ENCODE data around the gene SIVA1.
"Not testable (repeated sequence)": the region's sequence is repeated elsewhere in the genome, so short reads cannot be mapped to it uniquely, and the experiment has no call there.

SIVA1 gene

GRCh38 chr14:104735830-104736642, 16.9 kb upstream of the SIVA1 start:
- no peak for DNase-seq

DNA sequence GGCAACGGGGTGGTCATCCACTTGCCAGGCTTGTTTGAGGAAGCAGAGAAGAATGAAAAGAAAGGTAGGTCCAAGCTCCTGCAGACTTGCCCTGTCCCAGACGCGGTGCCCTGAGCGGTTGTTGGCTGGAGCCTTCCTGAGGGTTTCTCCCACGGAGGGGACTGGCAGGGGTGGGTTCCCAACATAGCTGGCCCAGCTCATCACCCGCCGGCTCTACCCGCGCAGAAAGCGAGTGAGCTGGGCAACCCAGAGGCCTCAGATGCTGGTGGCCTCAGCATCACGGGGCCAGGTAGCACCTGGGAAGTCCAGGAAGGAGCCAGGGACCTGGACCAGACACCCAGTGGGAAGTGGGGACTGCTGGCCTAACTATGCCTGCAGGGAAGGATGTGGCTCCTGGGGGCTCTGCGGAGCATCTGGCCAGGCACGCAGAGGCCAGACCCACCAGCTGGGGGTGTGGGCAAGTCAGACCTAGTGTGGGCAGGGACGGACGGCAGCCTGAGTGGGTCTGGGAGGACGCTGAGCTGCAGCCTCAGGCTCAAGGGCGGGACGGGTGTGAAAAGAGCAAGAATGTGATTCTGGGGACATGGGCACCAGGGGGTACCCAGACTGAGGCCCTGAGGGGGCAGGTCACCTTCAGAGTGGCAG, 14.4 kb upstream of the SIVA1 start:
- no peak for DNase-seq

GRCh38 chr14:104739026-104739425, 13.9 kb upstream of the SIVA1 start:
- no peak for DNase-seq

- no peak for DNase-seq
Observed at GRCh38 chr14:104739546-104740516, 13.1 kb upstream of the SIVA1 start.

GRCh38 chr14:104741108-104741802, 11.7 kb upstream of the SIVA1 start:
- no peak for DNase-seq

GRCh38 chr14:104741803-104742251, 11.1 kb upstream of the SIVA1 start:
- no peak for DNase-seq

DNA sequence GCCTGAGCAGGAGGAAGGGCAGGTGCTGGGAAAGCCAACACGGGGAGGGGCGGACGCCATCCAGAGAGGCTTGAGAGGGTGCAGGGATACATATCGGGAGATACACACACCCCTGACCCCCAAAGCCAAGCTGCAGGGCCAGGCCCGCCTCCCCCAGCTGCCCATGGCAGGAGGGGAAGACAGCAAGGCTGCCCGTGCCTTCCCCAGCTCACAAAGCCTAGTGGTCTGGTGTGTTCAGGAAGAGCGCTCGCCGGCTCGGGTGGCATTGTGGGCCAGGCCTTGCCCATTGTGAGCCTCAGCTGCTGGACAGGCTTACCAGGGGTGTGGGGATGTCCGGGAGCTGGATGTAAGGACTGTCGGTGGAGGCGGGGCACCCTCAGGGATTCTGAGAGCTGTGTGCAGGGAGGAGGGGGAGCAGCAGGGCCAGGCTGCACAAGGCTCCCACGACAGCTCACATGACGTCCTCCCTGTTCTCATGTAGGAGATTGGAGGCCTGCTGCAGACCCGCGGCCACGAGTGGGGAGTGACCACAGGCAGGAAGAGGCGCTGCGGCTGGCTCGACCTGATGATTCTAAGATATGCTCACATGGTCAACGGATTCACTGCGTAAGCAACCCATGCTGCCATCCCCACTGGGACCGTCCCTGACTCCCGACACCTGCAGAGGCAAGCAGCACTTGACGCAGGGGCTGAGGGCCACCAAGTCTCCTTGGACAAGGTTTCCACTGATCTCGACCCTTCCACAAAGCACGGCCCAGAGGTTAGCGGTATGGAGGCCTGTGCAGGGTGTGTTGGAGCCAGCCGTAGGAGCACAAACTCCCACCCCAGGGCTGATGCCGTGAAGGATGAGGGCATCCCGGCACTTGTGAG, 10.1 kb upstream of the SIVA1 start:
- no peak for DNase-seq

- no peak for DNase-seq
Observed at GRCh38 chr14:104743461-104744380, 9.2 kb upstream of the SIVA1 start.

DNA sequence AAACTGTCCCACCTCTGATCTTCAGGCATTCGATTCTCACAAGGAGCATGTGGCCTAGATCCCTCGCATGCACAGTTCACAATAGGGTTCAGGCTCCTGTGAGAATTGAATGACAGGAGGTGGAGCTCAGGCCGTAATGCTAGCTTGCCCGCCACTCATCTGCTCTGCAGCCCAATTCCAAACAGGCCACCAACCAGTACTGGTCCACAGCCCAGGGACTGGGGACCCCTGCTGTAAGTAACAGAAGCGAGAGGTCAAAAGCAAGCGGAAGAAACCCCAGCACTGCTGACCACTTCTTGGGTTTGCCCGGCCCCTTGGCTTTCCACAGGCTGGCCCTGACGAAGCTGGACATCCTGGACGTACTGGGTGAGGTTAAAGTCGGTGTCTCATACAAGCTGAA, 8.5 kb upstream of the SIVA1 start:
- no peak for DNase-seq

- DNase-seq, result no peak
Observed at GRCh38 chr14:104745431-104745830, 7.5 kb upstream of the SIVA1 start.

GRCh38 chr14:104746071-104746545, 6.8 kb upstream of the SIVA1 start:
- no peak for DNase-seq

DNA sequence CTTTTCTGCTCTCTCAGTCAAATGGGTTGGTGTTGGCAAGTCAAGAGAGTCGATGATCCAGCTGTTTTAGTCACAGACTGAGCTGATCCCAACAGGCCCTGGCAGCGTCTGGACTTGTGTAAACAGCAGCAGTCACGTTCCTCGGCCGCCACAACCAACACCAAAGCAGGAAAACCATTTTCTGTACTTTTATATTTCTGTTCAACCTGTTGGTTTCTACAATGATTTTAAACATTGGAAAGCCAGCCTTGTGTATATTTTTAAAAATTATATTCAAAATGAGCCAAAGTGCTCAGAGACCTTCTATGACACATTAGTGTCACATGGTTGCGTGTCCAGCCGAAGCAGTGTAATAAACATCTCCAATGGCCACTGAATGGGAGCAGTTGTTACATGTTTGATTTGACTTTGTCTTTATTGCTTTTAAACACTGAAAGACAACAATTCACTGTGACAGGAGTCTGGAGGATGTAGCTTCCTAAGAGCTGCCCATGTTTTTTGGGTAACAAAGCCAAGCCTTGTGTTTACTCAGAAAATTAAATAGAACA, 5.9 kb upstream of the SIVA1 start:
- peak; percentile 84 for DNase-seq

- no peak for DNase-seq
Observed at GRCh38 chr14:104747876-104748275, 5.1 kb upstream of the SIVA1 start.

DNA sequence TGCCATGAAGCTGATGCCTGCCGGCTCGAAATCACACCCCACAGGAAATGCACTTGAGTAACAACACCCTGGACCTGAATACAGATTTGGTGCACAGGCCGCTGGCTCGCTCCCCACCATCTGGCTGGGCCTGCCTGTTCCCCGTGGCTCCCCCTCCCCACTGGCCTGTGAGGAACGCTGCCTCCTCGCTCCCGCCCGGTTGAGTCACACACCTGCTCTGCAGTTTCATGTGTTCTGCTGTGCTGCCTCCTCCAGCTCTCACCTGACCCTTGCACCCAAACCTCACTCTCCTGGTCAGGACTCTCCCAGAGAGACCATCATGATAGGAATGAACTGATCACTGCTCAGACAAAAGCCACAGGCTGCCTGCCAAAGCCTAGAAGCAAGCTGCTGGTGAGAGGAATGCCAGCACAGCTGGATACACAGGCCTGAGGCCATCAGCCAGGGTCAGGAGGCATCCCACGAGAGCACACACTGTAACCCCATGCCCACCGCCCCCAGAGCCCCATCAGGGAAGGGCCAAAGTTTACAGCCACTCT, 3.8 kb upstream of the SIVA1 start:
- DNase-seq, result no peak

DNA sequence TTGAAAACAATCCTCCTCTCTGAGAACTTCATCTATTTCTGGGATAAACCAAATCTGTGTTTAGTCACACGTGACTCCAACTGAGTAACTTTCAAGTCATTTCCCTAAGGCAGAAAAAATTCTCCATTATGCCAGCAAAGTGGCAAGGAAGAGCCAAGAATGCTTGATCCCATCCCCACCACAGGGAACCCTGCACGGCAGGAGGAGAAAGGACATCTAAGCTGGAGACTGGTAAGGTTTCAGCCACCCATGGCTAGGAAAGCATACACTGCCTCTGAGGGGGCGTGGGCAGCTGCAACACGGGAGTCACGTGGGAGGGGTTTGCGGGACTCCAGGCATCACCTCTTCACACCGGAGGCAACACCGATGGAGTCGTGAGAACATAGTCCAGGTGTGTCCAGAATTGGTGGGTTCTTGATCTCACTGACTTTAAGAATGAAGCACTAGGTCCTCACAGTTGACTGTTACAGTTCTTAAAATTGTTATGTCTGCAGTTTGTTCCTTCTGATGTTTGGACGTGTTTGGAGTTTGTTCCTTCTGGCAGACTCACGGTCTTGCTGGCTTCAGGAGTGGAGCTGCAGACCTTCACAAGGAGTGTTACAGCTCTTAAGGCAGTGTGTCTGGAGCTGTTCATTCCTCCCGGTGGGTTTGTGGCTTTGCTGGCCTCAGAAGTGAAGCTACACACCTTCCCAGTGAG, 2.7 kb upstream of the SIVA1 start:
- no peak for DNase-seq

DNA sequence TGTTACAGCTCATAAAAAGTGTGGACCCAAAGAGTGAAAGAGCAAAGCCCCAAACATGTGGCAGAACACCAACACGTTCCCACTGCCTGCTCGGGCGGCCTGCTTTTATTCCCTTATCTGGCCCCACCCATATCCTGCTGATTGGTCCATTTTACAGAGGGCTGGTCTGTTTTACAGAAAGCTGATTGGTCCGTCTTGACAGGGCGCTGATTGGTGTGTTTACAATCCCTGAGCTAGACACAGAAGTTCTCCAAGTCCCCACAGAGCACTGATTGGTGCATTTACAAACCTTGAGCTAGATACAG, 2.2 kb upstream of the SIVA1 start:
- DNase-seq, result not testable (repeated sequence)

DNA sequence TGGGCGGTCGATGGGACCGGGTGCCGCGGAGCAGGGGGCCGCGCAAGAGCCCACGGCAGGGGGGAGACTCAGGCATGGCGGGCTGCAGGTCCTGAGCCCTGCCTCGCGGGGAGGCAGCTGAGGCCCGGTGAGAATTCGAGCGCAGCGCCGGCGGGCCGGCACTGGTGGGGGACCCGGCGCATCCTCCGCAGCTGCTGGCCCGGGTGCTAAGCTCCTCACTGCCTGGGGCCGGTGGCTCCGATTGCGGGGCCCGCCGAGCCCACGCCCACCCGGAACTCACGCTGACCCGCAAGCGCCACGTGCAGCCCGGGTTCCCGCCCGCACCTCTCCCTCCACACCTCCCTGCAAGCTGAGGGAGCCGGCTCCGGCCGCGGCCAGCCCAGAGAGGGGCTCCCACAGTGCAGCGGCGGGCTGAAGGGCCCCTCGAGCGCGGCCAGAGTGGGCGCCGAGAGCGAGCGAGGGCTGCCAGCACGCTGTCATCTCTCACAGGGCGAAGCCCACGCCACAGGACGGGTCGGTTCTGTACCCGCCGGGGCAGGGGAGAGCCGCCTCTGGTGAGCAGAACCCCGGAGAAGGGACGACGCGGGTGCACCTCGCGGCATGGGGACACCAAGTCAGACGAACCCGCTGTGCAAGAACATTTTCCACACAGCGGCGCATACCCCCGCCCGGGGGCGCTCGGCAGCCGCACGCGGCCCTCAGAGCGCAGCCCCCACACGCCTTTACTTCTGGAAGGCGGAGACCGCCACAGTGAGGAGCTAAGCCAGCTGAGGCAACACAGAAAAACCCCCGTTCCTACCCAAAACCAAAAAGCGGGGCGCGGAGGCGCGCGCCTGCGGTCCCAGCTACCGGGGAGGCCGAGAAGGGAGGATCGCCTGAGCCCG, 1.2 kb upstream of the SIVA1 start:
- no peak for DNase-seq

GRCh38 chr14:104752423-104752734, 568 bp upstream of the SIVA1 start:
- DNase-seq, result no peak

All from NCI-H748 treated with DMSO at 0.1 percent for 48 hours (cell line).